SHP77 (cell line): ENCODE data around the gene NAB1.
"Not testable (repeated sequence)": the region's sequence is repeated elsewhere in the genome, so short reads cannot be mapped to it uniquely, and the experiment has no call there.

Experiments
- DNase-seq, 2 experiments: peaks; one replicate each; lab custom pipeline; 2025; lab: John Stamatoyannopoulos, UW

Gene NAB1

DNA sequence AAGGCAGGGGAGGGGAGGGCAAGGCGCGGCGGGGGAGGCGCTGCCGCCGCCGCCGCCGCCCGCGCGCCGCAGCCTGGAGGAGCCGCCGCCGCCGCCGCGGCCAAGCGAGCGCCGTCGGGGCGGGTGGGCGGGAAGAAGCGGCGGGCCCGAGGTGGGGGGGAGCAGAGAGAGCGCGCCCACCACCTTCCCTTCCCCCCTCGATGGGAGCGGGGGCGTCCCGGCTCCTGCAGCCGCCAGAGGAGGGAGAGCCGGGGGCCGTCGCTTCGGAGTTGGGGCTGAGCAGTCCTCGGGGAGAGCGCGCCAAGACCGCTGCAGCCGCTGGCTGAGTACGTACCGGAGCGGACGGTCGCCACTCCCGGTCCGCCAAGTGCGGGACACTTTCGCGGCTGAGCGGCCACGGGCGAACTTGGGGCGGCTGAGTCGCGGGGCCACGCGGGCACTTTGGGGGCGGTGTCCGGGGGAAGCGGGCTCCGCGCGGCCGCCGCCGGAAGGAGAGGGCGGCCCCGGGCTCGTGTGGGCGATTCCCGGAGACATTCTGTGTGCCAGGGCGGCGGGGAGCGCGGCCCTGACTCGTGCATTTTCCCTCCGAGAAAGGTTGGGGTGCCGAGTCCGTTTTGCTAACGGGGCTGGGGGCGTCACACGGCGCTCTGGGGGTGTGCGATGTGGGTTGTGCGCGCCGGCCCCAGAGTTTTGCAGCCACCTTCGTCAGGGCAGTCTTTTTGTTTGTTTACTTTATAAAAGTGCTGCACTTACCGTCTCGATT, at the start of gene NAB1:
Gene NAB1 (plus strand): TSS at position 49 of the 763 bp plus-strand sequence. CDS start 10,094 bp downstream, outside the sequence.
- peak in 1 of 2 experiments; percentile 45 for DNase-seq

- no peak for DNase-seq
These were observed 49.2 kb upstream of the NAB1 start for GRCh38 chr2:190599546-190600220.

DNA sequence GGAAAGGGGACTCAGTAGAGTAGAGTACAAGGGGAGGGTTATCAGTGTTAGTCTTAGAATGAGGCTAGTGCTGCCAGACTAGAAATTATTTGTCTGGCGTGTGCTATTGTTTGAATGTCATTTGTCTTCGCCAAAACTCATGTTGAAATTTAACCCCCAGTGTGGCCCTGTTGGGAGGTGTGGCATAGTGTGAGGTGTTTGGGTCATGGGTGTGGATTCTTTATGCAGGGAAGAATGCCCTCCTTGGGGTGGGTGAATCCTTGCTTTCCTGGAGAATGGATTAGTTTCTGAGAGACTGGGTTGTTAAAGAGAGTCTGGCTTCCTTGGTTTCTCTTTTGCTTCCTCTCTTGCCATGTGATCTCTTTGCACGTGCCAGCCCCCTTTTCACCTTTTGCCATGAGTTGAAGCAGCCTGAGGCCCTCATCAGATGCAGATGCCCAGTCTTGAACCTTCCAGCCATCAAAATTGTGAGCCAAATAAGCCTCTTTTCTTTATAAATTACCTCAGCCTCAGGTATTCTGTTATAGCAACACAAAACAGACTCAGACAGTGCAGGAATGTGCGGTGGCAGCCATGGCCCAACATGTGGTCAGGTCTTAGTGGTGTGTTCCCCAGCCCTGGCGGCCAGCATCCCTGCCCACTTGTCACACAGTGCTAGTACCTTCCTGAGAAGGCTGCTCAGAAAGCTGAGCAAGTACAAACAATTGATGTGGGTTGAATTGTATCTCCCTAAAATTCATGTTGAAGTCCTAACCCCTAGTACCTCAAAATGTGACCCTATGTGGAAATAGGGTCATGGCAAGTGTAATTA, 48.4 kb upstream of the NAB1 start:
- no peak for DNase-seq

DNA sequence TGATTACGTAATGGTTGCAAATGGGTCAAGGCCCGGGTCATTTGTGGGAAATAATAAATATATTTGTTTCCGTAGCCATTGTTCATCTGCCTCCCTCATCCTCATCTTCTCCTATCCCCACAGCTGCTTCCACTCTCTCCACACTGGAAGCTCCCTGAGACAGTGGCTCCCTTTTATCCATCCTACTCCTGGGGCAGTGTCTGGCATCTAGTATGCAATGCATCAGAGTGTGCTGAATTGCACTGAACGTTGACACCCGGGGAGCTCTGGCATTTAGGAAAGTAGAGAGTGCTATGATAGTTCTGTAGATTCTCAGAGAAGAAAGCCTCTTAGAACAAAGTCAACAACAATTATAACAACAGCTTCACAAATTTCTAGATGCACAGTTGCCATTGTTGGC, 45.5 kb upstream of the NAB1 start:
- no peak for DNase-seq

DNA sequence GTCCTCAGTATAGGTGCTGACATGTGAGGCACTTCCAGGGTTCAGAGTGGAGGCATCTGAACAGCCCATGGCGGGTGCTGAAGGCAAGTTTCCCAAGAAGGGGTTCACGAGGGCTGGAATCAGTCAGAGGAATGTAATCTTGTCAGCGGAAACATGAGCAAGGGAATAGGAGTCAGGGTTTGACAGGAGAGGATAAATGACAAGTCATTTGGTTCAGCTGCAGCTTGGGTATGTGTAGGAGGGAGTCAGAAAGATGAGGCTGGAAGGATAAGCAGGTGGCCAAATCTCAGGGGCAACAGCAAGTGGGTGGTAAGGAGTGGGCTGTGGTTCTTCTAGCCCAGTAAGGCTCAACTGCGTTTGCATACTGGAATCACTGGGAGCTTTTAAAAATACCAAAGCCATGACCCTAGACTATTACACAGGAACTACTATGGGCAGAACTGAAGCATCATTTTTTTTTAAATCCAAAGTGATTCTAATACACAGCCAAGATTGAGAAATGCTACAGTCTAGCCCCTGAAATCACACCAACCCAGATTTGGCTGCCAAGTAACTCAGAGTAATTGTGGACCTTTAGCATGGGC, 41.8 kb upstream of the NAB1 start:
- DNase-seq, result no peak

DNA sequence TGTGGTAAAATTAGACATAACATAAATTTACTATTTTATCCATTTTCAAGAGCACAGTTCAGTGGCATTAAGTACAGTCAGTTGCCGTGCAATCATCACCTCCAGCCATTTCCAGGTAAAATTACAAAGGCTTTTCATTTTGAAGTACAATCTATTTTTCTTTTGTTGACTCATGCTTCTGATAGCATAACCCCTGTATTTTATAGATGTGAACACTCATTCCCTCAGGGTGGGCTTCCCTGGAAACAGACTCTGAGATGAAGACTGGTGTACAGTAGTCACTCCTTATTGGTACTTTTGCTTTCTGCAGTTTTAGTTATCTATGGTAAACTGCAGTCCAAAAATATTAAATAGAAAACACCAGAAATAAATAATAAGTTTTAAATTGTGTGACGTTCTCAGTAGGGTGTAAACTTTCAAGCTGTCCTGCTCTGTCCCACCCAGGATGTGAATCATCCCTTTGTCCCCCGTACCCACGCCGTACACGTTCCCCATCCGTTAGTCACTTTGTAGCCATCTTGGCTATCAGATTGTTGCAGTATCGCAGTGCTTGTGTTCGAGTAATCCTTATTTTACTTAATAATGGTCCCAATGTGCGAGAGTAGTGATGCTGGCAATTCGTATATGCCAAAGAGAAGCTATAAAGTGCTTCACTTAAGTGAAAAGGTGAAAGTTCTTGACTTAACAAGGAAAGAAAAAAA, 41.1 kb upstream of the NAB1 start:
- DNase-seq, result no peak

- not testable (repeated sequence) for DNase-seq
These were observed 40.0 kb upstream of the NAB1 start for GRCh38 chr2:190608863-190609262.

DNA sequence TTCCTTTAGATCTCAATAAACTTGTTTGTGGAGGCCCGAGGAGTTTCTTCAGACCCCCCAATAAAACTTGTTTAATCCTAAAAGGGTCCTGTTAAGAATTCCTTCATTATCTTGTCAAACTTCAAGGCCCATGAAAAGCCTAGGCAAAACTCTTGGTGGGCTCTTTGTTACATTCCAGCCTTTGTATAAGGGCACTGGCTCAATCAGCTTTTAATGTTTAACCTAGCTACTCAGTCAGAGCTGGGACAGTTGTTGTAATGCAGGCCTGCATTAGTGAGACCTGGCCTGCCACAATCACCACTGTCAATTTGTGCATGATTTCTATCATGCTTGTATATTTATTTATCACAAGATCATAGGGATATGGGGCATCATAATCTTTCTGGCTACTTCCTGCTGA, 39.5 kb upstream of the NAB1 start:
- DNase-seq, result not testable (repeated sequence)

GRCh38 chr2:190610528-190610927, 38.4 kb upstream of the NAB1 start:
- DNase-seq, result not testable (repeated sequence)

- DNase-seq, result no peak
These were observed 33.2 kb upstream of the NAB1 start for GRCh38 chr2:190615555-190616200.

- no peak for DNase-seq
These were observed 30.9 kb upstream of the NAB1 start for GRCh38 chr2:190618030-190618429.

- DNase-seq, result no peak
These were observed 23.2 kb upstream of the NAB1 start for GRCh38 chr2:190625691-190626090.

- no peak for DNase-seq
These were observed 22.2 kb upstream of the NAB1 start for GRCh38 chr2:190626641-190627210.

DNA sequence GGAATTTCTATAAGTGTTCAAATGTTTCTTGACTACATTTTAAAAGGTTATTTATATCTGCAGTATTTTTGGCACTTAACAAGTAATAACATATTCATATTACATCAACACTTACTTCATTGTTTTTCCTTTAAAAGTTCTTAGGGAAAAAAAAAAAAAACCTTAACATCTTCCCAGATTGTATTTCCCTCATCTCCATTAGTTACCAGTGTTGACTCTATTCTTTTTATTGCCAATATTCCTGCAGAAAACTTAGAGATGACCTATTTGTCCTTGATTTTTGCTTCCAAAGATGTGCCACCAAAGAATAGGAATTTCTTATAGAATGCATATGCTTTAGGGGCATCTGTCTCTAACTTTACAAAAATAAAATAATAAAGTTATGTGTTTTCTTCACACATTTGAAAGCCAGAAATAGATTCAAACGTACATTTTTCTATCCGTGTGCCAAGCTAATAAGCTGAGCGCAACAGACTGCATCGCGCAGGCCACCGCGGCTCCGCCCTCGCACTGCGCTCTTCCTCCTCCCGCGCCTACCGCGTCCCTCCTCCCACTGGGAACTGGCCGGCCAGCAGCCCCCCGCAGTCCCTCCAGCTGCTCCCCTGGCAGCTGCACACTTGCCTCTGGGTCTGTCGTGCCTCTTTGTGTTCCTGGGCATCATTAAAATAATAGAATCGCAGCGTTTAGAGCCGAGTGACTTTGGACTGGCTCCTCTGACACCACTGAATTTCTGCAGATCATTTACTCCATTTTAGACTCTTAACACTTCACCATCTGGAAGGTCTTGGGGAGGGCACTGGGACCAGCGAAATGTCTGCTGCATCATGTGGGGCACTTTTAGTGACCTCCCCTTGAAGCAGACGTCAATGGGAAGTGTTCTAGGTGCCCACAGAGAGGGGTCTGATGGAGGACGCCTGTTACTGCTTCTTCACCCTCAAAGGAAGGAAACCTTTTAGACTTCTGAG, 21.2 kb upstream of the NAB1 start:
- DNase-seq, result no peak

DNA sequence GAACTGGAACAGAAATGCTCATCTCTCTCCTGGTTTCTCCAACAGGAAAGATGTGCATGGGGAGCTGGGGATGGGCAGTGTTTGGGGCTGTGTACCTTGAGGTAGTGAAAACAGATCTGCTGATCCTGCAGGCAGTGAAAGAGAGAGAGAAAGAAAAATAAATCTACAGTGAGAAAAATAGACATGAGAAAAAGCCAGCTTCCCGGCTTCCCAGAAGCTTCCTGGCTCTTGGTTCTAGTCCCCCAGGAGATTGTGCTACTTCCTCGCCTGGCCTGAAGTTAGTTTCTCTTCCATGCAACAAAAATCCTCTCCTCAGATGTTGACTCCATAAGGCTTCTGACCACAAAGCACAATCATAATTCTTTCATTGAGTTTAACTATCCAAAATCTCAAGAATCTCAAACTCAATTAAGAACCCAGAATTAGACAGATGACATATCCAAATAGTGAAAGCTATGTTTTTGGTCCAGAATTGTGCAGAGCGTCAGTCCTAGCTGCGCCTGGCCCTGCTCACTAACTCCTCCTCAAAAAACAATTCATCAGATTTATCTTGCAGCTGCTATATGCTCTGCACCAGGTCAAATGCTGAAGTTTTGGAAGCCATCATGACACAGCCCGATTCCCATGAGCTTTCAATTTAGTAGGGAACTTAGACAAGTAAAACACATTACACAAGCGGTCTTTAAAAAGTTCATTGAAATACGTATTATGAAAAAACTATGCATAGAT, 20.1 kb upstream of the NAB1 start:
- DNase-seq, result no peak

GRCh38 chr2:190634381-190634780, 14.5 kb upstream of the NAB1 start:
- no peak for DNase-seq

DNA sequence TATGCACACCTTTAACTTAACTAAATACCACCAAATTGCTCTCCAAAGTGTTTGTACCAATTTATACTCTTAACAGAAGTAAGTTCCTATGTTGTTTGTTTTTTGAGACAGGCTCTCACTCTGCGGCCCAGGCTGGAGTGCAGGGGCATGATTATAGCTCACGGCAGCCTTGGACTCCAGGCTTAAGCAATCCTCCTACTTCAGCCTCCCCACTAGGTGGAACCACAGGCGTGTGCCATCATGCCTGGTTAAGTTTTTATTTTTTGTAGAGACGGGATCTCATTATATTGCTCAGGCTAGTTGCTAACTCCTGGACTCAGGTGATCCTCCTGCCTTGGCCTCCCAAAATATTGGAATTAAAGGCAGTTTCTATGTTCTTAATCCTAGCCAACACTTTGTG, 13.1 kb upstream of the NAB1 start:
- no peak for DNase-seq

DNA sequence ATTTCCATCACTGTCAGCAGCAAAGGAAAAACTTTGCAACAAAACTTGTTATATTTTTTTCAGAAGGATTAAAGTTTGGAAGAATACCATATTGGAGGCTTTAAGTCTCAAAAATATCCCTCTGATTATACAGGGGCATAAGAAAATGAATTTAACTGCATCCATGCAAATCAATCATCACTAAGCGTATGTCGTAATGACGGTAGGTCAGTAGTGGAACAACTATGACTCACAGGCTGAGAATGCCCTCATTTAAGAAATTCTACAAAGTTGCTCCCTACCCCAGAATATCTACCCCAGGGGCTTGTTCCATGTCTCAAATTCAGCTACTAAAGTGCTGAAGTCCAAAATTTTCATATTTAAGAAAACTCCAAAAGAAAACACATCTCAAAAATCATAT, 12.5 kb upstream of the NAB1 start:
- no peak for DNase-seq

DNA sequence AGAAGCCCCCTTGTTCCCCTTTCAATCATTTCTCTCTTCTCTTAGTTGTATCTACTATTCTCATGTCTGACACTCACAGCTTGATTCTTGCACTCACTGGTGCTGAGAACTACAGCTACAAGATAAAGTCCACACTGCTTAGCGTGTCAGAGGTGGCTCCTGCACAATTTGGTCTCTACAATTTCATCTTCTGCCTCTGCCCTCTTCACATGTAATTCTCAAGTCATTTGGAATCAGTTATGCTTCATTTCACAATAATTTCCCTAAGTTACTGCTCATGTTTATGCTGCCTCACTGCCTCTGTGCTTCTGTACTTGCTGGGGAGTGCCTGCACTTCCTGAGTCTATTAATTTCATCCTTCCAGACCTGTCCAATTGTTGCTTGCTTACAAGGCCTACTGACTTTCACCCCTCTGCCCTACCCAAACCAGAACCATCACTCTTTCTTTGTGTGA, 11.6 kb upstream of the NAB1 start:
- DNase-seq, result no peak
